HG03378 (cell line): ENCODE measurements around the gene FAM120C.

Experiments
- ATAC-seq: cut with Tn5 transposase; IDR thresholded peaks from one replicate; pipeline ENCODE4 v1.9.1; 2021; ENCODE audit warnings: mild to moderate bottlenecking, moderate library complexity; ENCODE audit not compliant: unreplicated experiment

The FAM120C gene

DNA sequence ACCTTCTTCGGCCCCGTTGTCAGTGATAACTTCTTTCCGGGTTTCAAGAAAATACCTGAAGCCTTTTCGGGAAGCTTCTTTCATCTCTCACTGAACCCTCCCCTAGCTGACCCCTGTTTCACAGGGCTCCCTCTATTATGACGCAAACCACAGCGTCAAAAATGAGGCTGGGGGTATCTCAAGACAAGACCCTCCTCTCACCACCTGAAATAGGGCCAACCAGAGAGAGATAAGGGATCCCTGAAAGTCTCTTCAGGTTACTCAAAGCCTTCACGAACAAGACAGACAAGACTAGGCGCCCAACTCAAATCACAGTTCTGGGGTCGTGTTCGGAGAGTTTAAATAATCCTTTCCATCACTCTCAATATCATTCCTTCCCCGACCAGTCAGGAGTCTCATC is 140.0 kb downstream of the FAM120C start:
- ATAC-seq, result no peak

DNA sequence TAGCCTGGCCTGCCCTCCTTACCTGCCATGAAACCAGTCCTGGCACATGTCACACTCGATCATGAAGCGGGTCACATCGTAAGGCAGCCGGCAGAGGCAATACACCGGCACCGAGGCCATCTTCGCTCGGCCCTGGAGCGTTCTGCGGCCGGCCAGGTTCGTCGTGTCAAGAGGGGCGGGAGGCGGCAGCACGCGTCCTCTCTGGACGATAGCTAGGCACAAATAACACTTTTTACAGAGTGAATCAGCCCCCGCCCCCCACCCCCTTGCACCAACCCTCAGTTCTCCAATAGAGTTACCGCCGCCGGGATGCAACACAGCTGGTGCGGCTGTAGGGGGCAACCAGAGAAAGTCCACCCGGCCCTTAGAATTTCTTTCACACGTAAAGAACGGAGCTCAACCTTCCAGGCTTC is 140.4 kb downstream of the FAM120C start:
- ATAC-seq, result no peak

GRCh38 chrX:54030329-54030728 is 152.7 kb downstream of the FAM120C start:
- no peak for ATAC-seq

- no peak for ATAC-seq
Observed at GRCh38 chrX:54029529-54030143, 153.4 kb downstream of the FAM120C start.

DNA sequence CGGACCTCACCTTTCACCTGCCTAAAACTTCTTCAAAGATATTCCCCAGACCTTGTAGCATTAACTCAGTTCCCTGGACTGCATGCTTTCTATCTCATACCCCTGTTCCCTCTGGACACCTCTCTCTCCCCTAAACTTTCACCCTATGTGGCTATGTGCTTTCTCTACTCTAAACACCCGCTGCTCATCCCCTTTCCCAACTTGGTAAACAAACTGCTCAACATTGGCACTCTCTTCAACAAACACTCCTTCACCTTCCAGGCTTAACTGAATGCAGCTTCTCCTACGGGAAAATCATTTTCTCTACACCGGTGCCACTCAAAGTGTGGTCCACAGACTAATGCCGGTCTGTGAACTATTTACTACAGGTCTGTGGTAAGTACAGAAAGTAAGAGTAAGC is 158.7 kb downstream of the FAM120C start:
- no peak for ATAC-seq
